Muscle layer of duodenum (tissue), 2 donors: ENCODE measurements around the gene USHBP1.

Experiments used
- H3K27ac ChIP-seq: one replicate; pipeline ENCODE4 v1.7.0; 2013; ENCODE audit warnings: mild to moderate bottlenecking, low read length
- H3K27me3 ChIP-seq: one replicate; pipeline ENCODE4 v1.7.0; 2013; ENCODE audit warnings: low read depth, mild to moderate bottlenecking, control low read depth, low read length
- H3K36me3 ChIP-seq, 2 donors: one replicate each; pipeline ENCODE4 v1.7.0; 2013; ENCODE audit warnings: low read length in 2 of 2, control low read depth in 1 of 2, mild to moderate bottlenecking in 1 of 2; ENCODE audit not compliant: insufficient read depth in 2 of 2, control insufficient read depth in 1 of 2
- H3K4me1 ChIP-seq, 2 donors: one replicate each; pipeline ENCODE4 v1.7.0; 2013; ENCODE audit warnings: low read length in 2 of 2, mild to moderate bottlenecking in 2 of 2, control low read depth in 1 of 2, moderate library complexity in 1 of 2; ENCODE audit not compliant: insufficient read depth in 2 of 2, control insufficient read depth in 1 of 2
- H3K4me3 ChIP-seq, 2 donors: one replicate each; pipeline ENCODE4 v1.7.0; 2013; ENCODE audit warnings: low read length in 2 of 2, low read depth in 1 of 2, mild to moderate bottlenecking in 1 of 2
- H3K9me3 ChIP-seq, 2 donors: one replicate each; pipeline ENCODE4 v1.7.0; 2013; ENCODE audit warnings: low read length in 2 of 2, control low read depth in 1 of 2, mild to moderate bottlenecking in 1 of 2; ENCODE audit not compliant: control insufficient read depth in 1 of 2
- donor health status: healthy.

Gene USHBP1, protein sequence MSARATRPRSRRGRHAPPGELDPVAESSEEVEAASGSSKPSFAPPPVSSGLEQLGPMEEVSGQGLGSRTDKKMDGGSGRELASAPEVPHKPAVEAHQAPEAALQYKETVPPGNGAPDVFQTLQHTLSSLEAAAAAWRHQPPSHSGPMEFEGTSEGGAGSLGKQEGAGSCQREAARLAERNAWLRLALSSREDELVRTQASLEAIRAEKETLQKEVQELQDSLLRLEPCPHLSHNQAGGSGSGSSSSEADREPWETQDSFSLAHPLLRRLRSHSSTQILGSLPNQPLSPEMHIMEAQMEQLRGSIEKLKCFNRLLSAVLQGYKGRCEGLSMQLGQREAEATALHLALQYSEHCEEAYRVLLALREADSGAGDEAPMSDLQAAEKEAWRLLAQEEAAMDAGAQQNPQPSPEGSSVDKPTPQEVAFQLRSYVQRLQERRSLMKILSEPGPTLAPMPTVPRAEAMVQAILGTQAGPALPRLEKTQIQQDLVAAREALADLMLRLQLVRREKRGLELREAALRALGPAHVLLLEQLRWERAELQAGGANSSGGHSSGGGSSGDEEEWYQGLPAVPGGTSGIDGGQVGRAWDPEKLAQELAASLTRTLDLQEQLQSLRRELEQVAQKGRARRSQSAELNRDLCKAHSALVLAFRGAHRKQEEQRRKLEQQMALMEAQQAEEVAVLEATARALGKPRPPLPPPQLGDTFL

DNA sequence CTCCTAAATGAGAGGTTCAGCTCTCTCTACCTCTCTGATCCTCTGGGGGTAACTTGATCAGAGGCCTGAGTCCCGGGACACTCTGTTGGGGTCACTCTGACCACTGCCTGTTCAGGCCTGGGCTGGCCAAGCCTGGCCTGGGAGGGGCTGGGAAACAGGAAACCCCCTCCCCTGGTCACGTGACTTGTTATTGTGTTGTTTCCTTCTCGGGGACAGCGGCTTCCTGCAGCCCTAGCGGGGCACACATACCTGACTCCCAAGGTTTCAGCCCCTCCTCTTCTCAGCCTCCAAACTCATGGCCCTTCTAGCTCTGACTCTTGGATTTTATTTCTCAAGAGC is at the start of gene USHBP1:
Gene USHBP1, minus strand, starts transcription at position 105 of the 339 bp plus-strand sequence. CDS start 446 bp downstream, outside the sequence.
- peak within 1 kb of the TSS; percentile 33 for H3K27ac ChIP-seq
- H3K36me3 ChIP-seq = peaks cover 0 to 9% of the 10 kb centered on the region in 2 donors

DNA sequence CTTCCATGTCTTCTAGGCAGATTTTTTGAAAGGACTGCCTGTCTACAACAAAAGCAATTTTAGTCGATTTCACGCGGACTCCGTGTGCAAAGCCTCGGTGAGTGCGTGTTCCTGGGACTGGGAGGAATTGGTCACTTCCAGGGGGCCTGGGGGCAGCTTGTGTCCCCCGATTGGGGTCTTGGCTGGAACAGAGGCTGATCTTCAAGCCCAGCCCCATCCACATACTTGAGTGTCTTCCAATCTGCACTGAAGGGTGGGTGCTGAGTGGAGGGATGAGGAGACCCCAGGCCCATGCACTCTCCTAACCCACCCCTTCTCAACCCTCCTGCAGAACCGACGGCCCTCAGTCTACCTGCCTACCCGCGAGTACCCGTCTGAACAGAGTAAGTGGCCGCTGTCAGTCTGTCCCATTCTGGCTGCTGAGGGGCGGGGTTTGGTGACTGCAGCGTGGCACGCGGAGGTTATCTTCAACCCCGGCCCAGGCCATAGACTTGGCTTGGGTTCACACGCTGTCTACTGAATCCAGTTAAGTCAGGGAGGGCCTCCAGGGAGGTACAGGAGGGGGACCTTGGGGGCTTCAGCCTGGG is 49.6 kb upstream of the USHBP1 start:
- Histone ChIP-seq H3K4me1 (peaks cover 10 to 18% of the 10 kb centered on the region in 2 donors), H3K36me3 (peaks cover 8 to 32% of the 10 kb centered on the region in 2 donors), H3K27ac (no peak overlapping the region), H3K4me3 (no peak overlapping the region), H3K9me3 (no peaks in the 10 kb centered on the region), H3K27me3 (no peaks in the 10 kb centered on the region)

More for the DNA sequence above, at the start of gene USHBP1:
- H3K9me3 ChIP-seq = peaks cover 0 to 2% of the 10 kb centered on the region in 2 donors
- peaks cover 6 to 13% of the 10 kb centered on the region in 2 donors for H3K4me1 ChIP-seq
- no peaks in the 10 kb centered on the region for H3K27me3 ChIP-seq
- peak within 1 kb of the TSS; percentile 12 to 45 for H3K4me3 ChIP-seq

DNA sequence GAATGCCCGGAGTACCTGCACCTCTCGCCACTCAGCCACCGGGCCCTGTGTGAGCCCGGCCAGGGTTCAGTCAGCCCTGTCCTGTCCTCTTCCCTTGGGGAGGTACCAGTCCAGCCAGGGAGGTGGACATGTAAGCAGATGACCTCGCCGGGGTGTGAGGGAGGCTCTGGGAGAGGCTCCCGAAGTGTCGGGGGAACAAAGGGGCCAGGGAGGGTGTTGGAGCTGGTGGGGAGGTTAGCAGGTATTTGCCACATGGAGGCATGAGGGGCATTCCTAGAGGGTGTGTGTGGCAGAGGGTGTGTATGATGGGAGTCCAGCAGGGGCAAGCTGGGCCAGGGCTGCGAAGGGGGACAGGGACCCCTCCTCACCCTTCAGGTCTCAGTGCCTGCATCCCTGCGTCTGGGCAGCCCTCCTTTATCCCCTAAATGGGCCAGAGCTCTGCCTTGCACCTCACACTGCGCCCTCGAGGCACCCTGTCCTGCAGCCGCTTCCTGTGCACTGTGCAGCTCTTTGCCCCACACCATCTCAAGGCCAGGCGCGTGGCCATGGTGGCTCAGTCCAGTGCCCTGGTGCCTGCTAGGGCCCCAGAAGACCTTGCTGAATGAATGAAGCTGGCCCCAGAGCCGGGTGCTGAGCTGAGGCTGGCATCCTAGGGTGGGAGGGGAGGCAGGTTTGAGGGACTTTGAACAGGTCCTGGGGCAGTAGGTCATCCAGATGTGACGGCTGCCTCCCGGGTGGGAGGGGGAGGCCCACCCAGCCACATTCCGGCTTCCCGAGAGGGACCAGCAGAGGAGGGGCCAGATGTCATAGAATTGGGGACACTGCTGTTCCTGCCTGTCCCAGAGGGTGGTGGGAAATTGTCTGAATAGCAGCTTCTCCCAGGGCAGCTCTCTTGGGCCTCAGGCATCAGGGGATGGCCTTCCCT is 47.9 kb upstream of the USHBP1 start:
- Histone ChIP-seq H3K27me3 (no peaks in the 10 kb centered on the region), H3K4me3 (no peak overlapping the region), H3K4me1 (peaks cover 10 to 18% of the 10 kb centered on the region in 2 donors), H3K9me3 (no peaks in the 10 kb centered on the region), H3K27ac (no peak overlapping the region), H3K36me3 (peaks cover 8 to 28% of the 10 kb centered on the region in 2 donors)

DNA sequence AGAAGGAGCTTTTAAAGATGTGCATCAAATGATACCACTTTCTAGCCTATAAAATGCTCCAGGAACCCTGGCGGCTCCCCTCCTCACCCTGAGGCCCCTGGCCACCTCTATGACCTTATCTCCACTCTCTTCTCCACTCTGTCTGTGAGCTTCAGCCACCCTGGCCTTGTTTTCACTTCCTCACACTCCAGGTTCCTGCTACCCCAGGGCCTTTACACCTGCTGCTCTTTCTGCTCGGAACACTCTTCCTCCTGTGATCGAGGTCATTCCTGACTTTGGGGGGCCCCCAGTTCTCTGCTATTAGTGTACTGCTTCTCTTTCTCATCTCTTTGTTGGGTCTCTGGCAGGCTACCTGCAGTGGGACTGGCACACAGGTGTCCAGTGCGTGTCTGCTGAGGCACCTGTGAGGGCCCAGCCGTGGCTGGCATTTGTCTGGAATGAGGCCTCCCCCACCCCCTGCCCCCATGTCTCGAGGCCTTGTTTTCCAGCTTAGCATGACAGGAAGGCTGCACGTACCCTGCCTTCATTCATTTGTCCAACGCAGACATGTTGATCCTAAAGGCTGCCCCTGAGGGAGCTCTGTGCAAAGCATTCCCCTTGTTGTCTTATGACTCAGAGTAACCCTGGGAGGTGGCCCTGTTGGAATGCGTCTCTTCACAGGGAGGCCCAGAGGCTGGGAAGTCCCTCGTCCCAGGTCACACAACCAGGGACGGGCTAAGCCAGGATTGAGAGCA is 47.1 kb upstream of the USHBP1 start:
- Histone ChIP-seq H3K27ac (no peak overlapping the region), H3K36me3 (peaks cover 8 to 28% of the 10 kb centered on the region in 2 donors), H3K9me3 (no peaks in the 10 kb centered on the region), H3K4me1 (peaks cover 10 to 20% of the 10 kb centered on the region in 2 donors), H3K27me3 (no peaks in the 10 kb centered on the region), H3K4me3 (no peak overlapping the region)

DNA sequence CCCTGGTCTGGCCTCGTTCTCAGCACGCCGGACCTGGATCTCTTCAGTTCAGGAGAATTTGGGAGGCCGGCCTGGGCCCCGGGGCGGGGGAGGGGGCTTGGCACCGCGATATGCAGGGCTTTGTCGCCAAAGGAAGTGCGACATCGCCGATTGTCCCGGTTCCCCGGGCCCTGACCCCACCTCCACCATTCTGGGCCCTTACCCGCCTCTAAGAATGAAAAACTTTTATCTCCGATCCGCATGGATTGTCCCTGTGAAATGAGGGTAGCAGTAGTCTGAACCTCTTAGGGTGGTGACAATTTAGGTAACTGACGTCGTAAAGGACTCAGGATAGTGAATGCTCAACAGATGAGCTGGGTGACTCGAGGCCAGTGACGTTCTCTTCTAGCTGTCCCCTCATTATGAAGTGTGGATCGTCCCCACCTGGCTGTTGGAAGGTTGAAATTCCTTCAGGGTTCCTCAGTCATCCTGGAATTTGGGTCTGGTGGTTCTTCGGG is 45.5 kb upstream of the USHBP1 start:
- peak overlapping the region; percentile 56 for H3K27ac ChIP-seq

DNA sequence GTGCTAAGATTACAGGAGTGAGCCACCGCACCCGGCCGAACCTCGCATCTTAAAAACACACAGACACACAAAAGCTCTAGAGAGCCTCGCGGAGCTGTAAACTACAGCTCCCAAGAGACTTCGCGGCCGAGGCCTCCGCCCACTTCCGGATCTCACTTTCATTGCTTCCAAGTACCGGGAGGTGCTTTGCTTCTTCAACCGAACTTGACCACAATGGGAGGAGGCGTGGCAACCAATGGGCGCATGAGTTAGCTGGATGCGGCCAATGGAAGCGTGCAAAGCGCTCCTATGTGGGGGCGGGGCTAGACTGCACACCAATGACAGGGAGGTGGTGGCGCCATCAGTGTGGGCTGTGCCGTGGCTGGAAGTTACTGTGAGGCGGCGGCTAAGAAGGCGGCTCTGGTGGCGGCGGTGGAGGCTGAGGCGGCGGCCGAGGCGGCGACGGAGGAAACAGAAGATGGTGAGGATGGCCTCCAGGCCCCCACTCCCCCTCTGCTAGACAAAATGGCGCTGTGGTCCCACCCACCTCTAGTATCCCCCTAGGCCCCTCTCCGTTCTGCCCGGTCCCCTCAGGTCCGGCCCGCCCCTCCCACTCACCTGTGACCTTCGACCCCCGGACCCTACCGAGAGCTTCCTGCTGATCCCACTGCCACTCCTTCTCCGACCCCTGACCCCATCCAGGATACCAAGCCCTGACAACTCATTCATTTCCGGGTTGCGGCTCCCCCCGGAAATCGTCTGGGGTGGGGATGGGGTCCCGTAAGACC is 44.8 kb upstream of the USHBP1 start, which contains the start of gene DDA1:
Gene DDA1, plus strand, starts transcription at position 366 of the 767 bp plus-strand sequence. Its CDS starts 92 bp downstream, at position 458.
- Histone ChIP-seq H3K4me1 (peaks cover 16 to 38% of the 10 kb centered on the region in 2 donors), H3K27ac (peak within 1 kb of the TSS; percentile 56), H3K9me3 (no peaks in the 10 kb centered on the region), H3K36me3 (peaks cover 4 to 16% of the 10 kb centered on the region in 2 donors), H3K27me3 (no peaks in the 10 kb centered on the region), H3K4me3 (peak within 1 kb of the TSS; percentile 85 to 89)

More for the DNA sequence above, 45.5 kb upstream of the USHBP1 start:
- no peaks in the 10 kb centered on the region for H3K27me3 ChIP-seq
- H3K4me1 ChIP-seq = peaks cover 16 to 32% of the 10 kb centered on the region in 2 donors
- peak overlapping the region; percentile 85 to 89 for H3K4me3 ChIP-seq
- H3K9me3 ChIP-seq = no peaks in the 10 kb centered on the region
- H3K36me3 ChIP-seq = peaks cover 8 to 20% of the 10 kb centered on the region in 2 donors

DNA sequence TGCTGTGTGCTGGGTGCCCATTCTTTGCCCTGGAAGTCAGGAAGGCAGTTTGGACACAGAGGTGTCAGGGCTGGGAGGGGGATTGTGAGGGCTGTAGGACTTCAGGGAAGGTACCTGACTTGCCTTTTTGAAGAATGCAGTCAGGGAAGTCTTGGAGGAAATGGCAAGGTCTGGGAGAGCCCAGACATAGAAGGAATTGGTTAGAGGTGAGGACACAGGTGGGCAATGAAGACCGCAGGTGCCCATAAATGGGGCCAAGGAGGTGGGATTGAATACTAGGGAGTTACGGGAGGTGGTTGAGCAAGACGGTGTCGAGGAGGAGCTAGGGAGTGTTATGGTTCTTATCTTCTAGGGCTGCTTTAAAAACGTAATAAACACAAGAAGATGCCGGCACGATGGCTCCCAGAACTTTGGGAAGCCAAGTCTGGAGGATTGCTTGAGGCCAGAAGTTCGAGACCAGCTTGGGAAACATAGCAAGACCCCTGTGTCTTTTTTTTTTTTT is 43.4 kb upstream of the USHBP1 start:
- Histone ChIP-seq H3K36me3 (peaks cover 0 to 7% of the 10 kb centered on the region in 2 donors), H3K27ac (no peak overlapping the region), H3K4me3 (no peak overlapping the region), H3K27me3 (no peaks in the 10 kb centered on the region), H3K4me1 (peaks cover 16 to 49% of the 10 kb centered on the region in 2 donors), H3K9me3 (no peaks in the 10 kb centered on the region)

DNA sequence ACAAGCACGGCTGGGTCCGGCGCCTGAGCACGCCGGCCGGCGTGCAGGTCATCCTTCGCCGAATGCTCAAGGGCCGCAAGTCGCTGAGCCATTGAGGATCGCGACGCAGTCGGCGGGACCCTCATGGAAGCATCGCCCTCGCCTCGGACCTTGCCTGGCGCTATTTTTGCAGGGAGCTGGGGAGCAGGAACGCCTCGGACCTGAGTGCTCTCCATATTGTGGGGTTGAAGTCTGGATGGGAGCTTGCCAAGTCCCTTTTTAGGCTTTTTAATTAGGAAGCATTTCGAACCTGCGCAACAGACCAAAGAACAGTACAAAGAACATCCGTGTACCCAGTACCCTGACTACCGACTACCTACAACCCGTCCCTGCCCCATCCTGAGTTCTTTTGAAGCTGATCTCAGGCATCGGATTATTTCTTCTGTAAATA is 41.8 kb upstream of the USHBP1 start:
- Histone ChIP-seq H3K27ac (peak overlapping the region; percentile 88), H3K4me1 (peaks cover 22 to 49% of the 10 kb centered on the region in 2 donors), H3K9me3 (no peaks in the 10 kb centered on the region), H3K4me3 (peak overlapping the region; percentile 72 to 92), H3K36me3 (no peaks in the 10 kb centered on the region), H3K27me3 (no peaks in the 10 kb centered on the region)

DNA sequence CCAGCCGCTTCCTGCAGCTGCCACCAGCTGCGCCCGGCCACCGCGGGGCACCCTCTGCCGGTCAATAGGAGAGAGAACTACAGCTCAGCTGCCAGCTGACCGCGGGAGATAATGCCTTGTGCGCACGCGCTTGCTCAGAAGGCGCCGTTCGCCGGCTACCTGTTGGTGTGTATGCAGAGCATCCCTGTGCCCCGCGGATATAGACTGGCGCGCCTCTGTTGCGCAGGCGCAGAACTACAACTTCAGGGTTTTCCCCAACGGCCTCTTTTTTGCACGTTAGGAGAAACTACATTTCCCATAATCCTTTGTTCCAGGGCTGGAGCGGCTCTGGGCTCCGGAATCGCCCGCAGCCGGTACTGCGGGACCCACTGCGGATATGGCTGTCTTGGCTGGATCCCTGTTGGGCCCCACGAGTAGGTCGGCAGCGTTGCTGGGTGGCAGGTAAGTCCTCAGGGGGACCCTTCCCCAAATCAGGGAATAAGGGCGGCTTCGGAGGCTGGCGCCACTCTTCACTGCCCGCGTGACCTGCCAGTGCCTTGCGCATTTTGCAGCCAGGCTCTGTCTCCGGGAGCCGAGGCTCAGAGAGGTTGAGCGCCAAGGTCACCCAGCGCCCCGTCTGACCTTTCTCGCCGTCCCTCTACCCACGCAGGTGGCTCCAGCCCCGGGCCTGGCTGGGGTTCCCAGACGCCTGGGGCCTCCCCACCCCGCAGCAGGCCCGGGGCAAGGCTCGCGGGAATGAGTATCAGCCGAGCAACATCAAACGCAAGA is 41.2 kb upstream of the USHBP1 start, which contains the start of gene MRPL34:
Gene MRPL34, plus strand, starts transcription at position 356 of the 768 bp plus-strand sequence. Its CDS starts 21 bp downstream, at position 377.
- peak within 1 kb of the TSS; percentile 88 for H3K27ac ChIP-seq
- peak within 1 kb of the TSS; percentile 72 to 92 for H3K4me3 ChIP-seq
- no peaks in the 10 kb centered on the region for H3K27me3 ChIP-seq
- H3K4me1 ChIP-seq = peaks cover 21 to 49% of the 10 kb centered on the region in 2 donors
- H3K9me3 ChIP-seq = no peaks in the 10 kb centered on the region
- no peaks in the 10 kb centered on the region for H3K36me3 ChIP-seq
